ENCODE measurements around the gene MYADM. TPM values are rescaled to one million over a fixed set of nuclear protein-coding genes. Genes with fewer than 3 reads are reported as not detected.
A peak's percentile ranks its signal among the peaks of the same experiment; 100 is the strongest.

The MYADM gene
- total RNA-seq, 1 experiment from 2014 or later: 78.6 TPM

DNA sequence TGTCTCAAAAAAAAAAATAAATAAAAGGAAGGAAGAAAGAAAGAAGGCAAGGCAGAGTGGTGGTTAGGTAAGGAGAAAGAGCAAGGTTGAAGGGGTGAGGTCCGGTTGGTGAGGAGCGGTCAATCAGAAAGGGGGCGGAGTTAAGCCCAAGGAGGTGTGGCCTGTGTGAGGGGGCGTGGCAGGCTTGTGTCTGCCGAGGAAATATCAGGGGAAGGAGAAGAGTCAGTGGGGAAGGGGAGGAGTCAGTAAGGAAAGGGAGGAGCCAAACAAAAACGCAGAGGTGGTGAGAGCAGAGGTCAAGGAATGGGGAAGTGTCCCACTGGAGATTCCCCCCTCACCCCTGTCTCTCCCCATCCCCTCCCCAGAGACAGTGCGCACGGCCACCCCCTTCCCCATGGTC, 47.3 kb downstream of the MYADM start:
- ChIA-PET POLR2A (interaction anchor here (0.7 kb wide), 1 partner anchor 28 kb away, joined by 3 read pairs; no protein-coding TSS in a partner anchor), CTCF (interaction anchor here (1.3 kb wide), 1 partner anchor 115 kb away, joined by 3 read pairs; no protein-coding TSS in a partner anchor)
- DNase-seq (ENCODE audit: low spot score): peak; percentile 85
- Mint-ChIP-seq H3K9me3 (no peaks in the 10 kb centered on the region), H3K27ac (0 out of 2 replicates have a peak overlapping the region, but pooled peaks have one; percentile 36), H3K27me3 (ENCODE audit: low read depth) (peaks cover 24% of the 10 kb centered on the region), H3K36me3 (peaks cover 42% of the 10 kb centered on the region), H3K4me3 (no peak overlapping the region), H3K4me1 (peaks cover 15% of the 10 kb centered on the region)
- ATAC-seq: peak; percentile 86
- TF ChIP-seq PRRX2 (CRISPR knock-in tag; IDR thresholded peaks at IDR 0.05) (no peak), E2F1 (CRISPR knock-in tag; IDR thresholded peaks at IDR 0.05) (no peak), GTF2I (CRISPR knock-in tag; conservative IDR thresholded peaks at IDR 0.05) (no peak), ZNF423 (CRISPR knock-in tag; IDR thresholded peaks at IDR 0.05) (no peak), JUN (CRISPR knock-in tag; IDR thresholded peaks at IDR 0.05) (no peak), MYBL2 (CRISPR knock-in tag; IDR thresholded peaks at IDR 0.05) (no peak)
- TF ChIP-seq, protein P1, sequence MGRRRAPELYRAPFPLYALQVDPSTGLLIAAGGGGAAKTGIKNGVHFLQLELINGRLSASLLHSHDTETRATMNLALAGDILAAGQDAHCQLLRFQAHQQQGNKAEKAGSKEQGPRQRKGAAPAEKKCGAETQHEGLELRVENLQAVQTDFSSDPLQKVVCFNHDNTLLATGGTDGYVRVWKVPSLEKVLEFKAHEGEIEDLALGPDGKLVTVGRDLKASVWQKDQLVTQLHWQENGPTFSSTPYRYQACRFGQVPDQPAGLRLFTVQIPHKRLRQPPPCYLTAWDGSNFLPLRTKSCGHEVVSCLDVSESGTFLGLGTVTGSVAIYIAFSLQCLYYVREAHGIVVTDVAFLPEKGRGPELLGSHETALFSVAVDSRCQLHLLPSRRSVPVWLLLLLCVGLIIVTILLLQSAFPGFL (CRISPR knock-in tag; IDR thresholded peaks at IDR 0.05; ENCODE audit: borderline replicate concordance): no peak
- TF ChIP-seq, protein P2, sequence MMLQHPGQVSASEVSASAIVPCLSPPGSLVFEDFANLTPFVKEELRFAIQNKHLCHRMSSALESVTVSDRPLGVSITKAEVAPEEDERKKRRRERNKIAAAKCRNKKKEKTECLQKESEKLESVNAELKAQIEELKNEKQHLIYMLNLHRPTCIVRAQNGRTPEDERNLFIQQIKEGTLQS (CRISPR knock-in tag; conservative IDR thresholded peaks at IDR 0.05): no peak
- TF ChIP-seq, protein P3, sequence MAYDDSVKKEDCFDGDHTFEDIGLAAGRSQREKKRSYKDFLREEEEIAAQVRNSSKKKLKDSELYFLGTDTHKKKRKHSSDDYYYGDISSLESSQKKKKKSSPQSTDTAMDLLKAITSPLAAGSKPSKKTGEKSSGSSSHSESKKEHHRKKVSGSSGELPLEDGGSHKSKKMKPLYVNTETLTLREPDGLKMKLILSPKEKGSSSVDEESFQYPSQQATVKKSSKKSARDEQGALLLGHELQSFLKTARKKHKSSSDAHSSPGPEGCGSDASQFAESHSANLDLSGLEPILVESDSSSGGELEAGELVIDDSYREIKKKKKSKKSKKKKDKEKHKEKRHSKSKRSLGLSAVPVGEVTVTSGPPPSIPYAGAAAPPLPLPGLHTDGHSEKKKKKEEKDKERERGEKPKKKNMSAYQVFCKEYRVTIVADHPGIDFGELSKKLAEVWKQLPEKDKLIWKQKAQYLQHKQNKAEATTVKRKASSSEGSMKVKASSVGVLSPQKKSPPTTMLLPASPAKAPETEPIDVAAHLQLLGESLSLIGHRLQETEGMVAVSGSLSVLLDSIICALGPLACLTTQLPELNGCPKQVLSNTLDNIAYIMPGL (CRISPR knock-in tag; IDR thresholded peaks at IDR 0.05): no peak
- TF ChIP-seq, protein P4, sequence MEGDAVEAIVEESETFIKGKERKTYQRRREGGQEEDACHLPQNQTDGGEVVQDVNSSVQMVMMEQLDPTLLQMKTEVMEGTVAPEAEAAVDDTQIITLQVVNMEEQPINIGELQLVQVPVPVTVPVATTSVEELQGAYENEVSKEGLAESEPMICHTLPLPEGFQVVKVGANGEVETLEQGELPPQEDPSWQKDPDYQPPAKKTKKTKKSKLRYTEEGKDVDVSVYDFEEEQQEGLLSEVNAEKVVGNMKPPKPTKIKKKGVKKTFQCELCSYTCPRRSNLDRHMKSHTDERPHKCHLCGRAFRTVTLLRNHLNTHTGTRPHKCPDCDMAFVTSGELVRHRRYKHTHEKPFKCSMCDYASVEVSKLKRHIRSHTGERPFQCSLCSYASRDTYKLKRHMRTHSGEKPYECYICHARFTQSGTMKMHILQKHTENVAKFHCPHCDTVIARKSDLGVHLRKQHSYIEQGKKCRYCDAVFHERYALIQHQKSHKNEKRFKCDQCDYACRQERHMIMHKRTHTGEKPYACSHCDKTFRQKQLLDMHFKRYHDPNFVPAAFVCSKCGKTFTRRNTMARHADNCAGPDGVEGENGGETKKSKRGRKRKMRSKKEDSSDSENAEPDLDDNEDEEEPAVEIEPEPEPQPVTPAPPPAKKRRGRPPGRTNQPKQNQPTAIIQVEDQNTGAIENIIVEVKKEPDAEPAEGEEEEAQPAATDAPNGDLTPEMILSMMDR (IDR thresholded peaks at IDR 0.05): no peak

DNA sequence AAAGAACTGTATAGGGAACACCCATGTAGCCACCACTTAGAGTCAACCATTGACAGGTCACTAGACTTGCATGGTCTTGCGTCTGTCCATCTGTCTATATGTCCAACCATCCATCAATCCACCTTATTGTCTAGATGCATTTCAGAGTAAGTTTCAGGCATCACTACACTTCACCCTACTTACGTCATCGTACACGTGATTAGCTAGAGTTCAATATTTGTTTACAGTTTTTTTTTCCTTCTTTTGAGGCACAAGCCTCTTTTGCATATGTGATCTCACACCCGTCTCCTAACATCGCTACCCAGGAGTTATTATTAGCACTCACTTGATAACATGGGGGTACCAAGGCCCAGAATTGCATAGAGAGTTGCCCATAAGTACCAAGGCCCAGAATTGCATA, 48.3 kb downstream of the MYADM start:
- ATAC-seq (no peak), DNase-seq (ENCODE audit: low spot score) (no peak)
- Mint-ChIP-seq H3K4me3 (no peak overlapping the region), H3K4me1 (peaks cover 8% of the 10 kb centered on the region), H3K27ac (no peak overlapping the region), H3K9me3 (no peaks in the 10 kb centered on the region), H3K36me3 (peaks cover 42% of the 10 kb centered on the region), H3K27me3 (ENCODE audit: low read depth) (peaks cover 14% of the 10 kb centered on the region)
- ChIA-PET POLR2A (no interaction called here), CTCF (interaction anchor here (0.7 kb wide), 1 partner anchor 101 kb away, joined by 3 read pairs; no protein-coding TSS in a partner anchor)
- no peak for TF ChIP-seq HMGA2 (CRISPR knock-in tag; IDR thresholded peaks at IDR 0.05)
- no peak for TF ChIP-seq NFE2L1 (CRISPR knock-in tag; IDR thresholded peaks at IDR 0.05)
- TF ChIP-seq, protein P4 (IDR thresholded peaks at IDR 0.05): no peak
- TF ChIP-seq, protein P2 (CRISPR knock-in tag; conservative IDR thresholded peaks at IDR 0.05): no peak
- TF ChIP-seq, protein P5, sequence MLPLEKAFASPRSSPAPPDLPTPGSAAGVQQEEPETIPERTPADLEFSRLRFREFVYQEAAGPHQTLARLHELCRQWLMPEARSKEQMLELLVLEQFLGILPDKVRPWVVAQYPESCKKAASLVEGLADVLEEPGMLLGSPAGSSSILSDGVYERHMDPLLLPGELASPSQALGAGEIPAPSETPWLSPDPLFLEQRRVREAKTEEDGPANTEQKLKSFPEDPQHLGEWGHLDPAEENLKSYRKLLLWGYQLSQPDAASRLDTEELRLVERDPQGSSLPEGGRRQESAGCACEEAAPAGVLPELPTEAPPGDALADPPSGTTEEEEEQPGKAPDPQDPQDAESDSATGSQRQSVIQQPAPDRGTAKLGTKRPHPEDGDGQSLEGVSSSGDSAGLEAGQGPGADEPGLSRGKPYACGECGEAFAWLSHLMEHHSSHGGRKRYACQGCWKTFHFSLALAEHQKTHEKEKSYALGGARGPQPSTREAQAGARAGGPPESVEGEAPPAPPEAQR (CRISPR knock-in tag; IDR thresholded peaks at IDR 0.05): no peak
- no peak for TF ChIP-seq PRDM15 (CRISPR knock-in tag; IDR thresholded peaks at IDR 0.05)
- TF ChIP-seq TEAD4 (CRISPR knock-in tag; IDR thresholded peaks at IDR 0.05): no peak
- TF ChIP-seq E2F5 (CRISPR knock-in tag; IDR thresholded peaks at IDR 0.05): no peak
- TF ChIP-seq ELF4 (CRISPR knock-in tag; IDR thresholded peaks at IDR 0.05; ENCODE audit: low read depth): no peak
- no peak for TF ChIP-seq EMX1 (CRISPR knock-in tag; IDR thresholded peaks at IDR 0.05)
- TF ChIP-seq NFYB (CRISPR knock-in tag; conservative IDR thresholded peaks at IDR 0.05; ENCODE audit: low read depth): no peak
- TF ChIP-seq IRF2 (CRISPR knock-in tag; IDR thresholded peaks at IDR 0.05; ENCODE audit: borderline replicate concordance, low read depth): no peak
- no peak for TF ChIP-seq ZNF423 (CRISPR knock-in tag; IDR thresholded peaks at IDR 0.05)

Data from WTC11 (cell line).